Measurements from ENCODE around the gene GRID2. TPM values are rescaled to one million over a fixed set of nuclear protein-coding genes. Genes with fewer than 3 reads are reported as not detected.

Gene GRID2
- total RNA-seq, 1 donor = 0.63 TPM

- no peak overlapping the region for H3K4me3 ChIP-seq (ENCODE audit: low read depth, low read length)
- DNase-seq (ENCODE audit: low read depth) = no peak
- no peak for TF ChIP-seq CTCF (IDR thresholded peaks at IDR 0.05; ENCODE audit: insufficient read depth, low read length)
Measured at GRCh38 chr4:92714640-92715039, 410.9 kb downstream of the GRID2 start.

- DNase-seq (ENCODE audit: low read depth) = no peak
- no peak for TF ChIP-seq CTCF (IDR thresholded peaks at IDR 0.05; ENCODE audit: insufficient read depth, low read length)
- no peak overlapping the region for H3K4me3 ChIP-seq (ENCODE audit: low read depth, low read length)
Measured at GRCh38 chr4:92733231-92733630, 429.5 kb downstream of the GRID2 start.

- H3K4me3 ChIP-seq (ENCODE audit: low read depth, low read length) = no peak overlapping the region
Measured at GRCh38 chr4:92735025-92735665, 431.4 kb downstream of the GRID2 start.

GRCh38 chr4:92760433-92760832 lies 456.7 kb downstream of the GRID2 start:
- TF ChIP-seq CTCF (IDR thresholded peaks at IDR 0.05; ENCODE audit: insufficient read depth, low read length) = no peak
- no peak overlapping the region for H3K4me3 ChIP-seq (ENCODE audit: low read depth, low read length)
- DNase-seq (ENCODE audit: low read depth) = no peak

More at GRCh38 chr4:92735025-92735665, 431.4 kb downstream of the GRID2 start:
- no peak for DNase-seq (ENCODE audit: low read depth)
- no peak for TF ChIP-seq CTCF (IDR thresholded peaks at IDR 0.05; ENCODE audit: insufficient read depth, low read length)

- DNase-seq (ENCODE audit: low read depth) = no peak
- TF ChIP-seq CTCF (IDR thresholded peaks at IDR 0.05; ENCODE audit: insufficient read depth, low read length) = no peak
- no peak overlapping the region for H3K4me3 ChIP-seq (ENCODE audit: low read depth, low read length)
Measured at GRCh38 chr4:92776080-92776479, 472.3 kb downstream of the GRID2 start.

- no peak for TF ChIP-seq CTCF (IDR thresholded peaks at IDR 0.05; ENCODE audit: insufficient read depth, low read length)
- no peak for DNase-seq (ENCODE audit: low read depth)
- H3K4me3 ChIP-seq (ENCODE audit: low read depth, low read length) = no peak overlapping the region
Measured at GRCh38 chr4:92789741-92790140, 486.0 kb downstream of the GRID2 start.

Measured in fibroblast of the aortic adventitia (primary cell).